Ovary (tissue), 9 donors: ENCODE data around the gene NME2. TPM values are rescaled to one million over a fixed set of nuclear protein-coding genes. Genes with fewer than 3 reads are reported as not detected.

Experiments
- DNase-seq, 5 donors: peaks; one replicate each; pipeline ENCODE4 v3.0.0-alpha.2; 2019 to 2020
- H3K27ac ChIP-seq, 2 donors: fragments of 200-600 bp; one replicate each; pipeline versions ENCODE4 v1.5.1 to v1.8.0; 2019 to 2022
- H3K27me3 ChIP-seq: fragments of 200-600 bp; one replicate; pipeline ENCODE4 v1.8.0; 2022
- H3K36me3 ChIP-seq: fragments of 200-600 bp; sonication (generic); one replicate; pipeline ENCODE4 v1.5.1; 2019
- H3K4me1 ChIP-seq: one replicate; pipeline ENCODE4 v1.8.1; 2013; ENCODE audit warnings: mild to moderate bottlenecking, moderate library complexity; ENCODE audit not compliant: insufficient read depth
- H3K4me3 ChIP-seq: fragments of 200-600 bp; sonication (generic); one replicate; pipeline ENCODE4 v1.5.1; 2017
- H3K9me3 ChIP-seq, 2 donors: fragments of 200-600 bp in 1 of 2; sonication (generic) in 1 of 2; one replicate each; pipeline versions ENCODE4 v1.5.1 to v1.8.1; 2013 to 2019; ENCODE audit warnings: mild to moderate bottlenecking in 1 of 2, moderate library complexity in 1 of 2
- CTCF ChIP-seq, 3 donors: fragments of 450-650 bp in 2 of 3; fragments of 200-600 bp in 1 of 3; IDR thresholded peaks; one replicate each; pipeline versions ENCODE4 v1.5.1 to v1.8.0; 2016 to 2022; ENCODE audit warnings: antibody characterized with exemption in 3 of 3, mild to moderate bottlenecking in 1 of 3
- EP300 ChIP-seq: sonication (generic); formaldehyde crosslinking; IDR thresholded peaks from one replicate; pipeline ENCODE4 v1.6.1; 2017; ENCODE audit warnings: antibody characterized with exemption
- POLR2A ChIP-seq: fragments of 450-650 bp; IDR thresholded peaks from one replicate; pipeline ENCODE4 v1.6.1; 2017; ENCODE audit warnings: antibody characterized with exemption, mild to moderate bottlenecking, moderate library complexity
- WGBS, 3 donors: extraction: QIAGEN DNeasy Blood & Tissue Kit in 1 of 3; methylation state at CpG; one replicate each; pipeline versions ENCODE4 v1.1.5 to v1.1.7; 2013 to 2017; 5-methylcytosine and 5-hydroxymethylcytosine counted together
- intact Hi-C, 4 donors: fragments of 100-400 bp; cut with DNase I; formaldehyde crosslinking; loops; one replicate each; pipeline versions ENCODE4 v1.11.0 to v1.15.1; 2022 to 2023
- polyA plus RNA-seq, 2 donors: library from polyadenylated mRNA; stranded (reverse); fragments of 200-250 nt in 1 of 2; fragments of 350-450 nt in 1 of 2; fragmentation: Illumina TruSeq in 1 of 2; extraction: RNeasy Lipid Tissue Mini Kit (QIAGEN cat#74804) in 1 of 2; gene quantifications; one replicate each; pipeline ENCODE4 v1.2.3, GENCODE V29; 2013 to 2014
- total RNA-seq, 7 donors: library from RNA; depleted of rRNA in 2 of 7; stranded (reverse); fragments of >200 nt in 2 of 7; fragmentation: NEBNext Ultra II Directional in 3 of 7; extraction: Animal tissue kit (Norgen Biotek cat#: 25700) in 3 of 7; gene quantifications; one replicate each; pipeline versions ENCODE4 v1.1.0 to v1.2.4, GENCODE V29; 2016 to 2023
- donor health status: DM: no; HTN: no; CAD: no; lungs with moderate emphysema.
- donor health status: DM: no; HTN: no; CAD: no.
- donor health status: Bipolar disorder and iron deficiency.
- donor health status: DM: yes; HTN: yes; CAD: no.
- donor health status: DM: no; HTN: no; CAD: no.
- donor health status: DM: yes; HTN: yes; CAD: no.

NME2 gene
- total and polyA plus RNA-seq, 9 donors: 376 to 717 (median 502) TPM

- WGBS, 3 donors: 96 to 97% (median 96%) methylated on average over 1 of the region's 1 CpG
These were observed 51.7 kb downstream of the NME2 start for GRCh38 chr17:51217946-51218345.

GRCh38 chr17:51221322-51221721, 55.1 kb downstream of the NME2 start:
- WGBS, 3 donors: 76 to 86% (median 82%) methylated on average over 4 of the region's 4 CpGs
- intact Hi-C loops: no loop called here
- Histone ChIP-seq H3K36me3 (no peaks in the 10 kb centered on the region), H3K4me3 (no peak overlapping the region), H3K9me3 (no peaks in the 10 kb centered on the region), H3K27me3 (no peaks in the 10 kb centered on the region), H3K4me1 (peaks cover 3% of the 10 kb centered on the region), H3K27ac (no peak overlapping the region)
- TF ChIP-seq CTCF (IDR thresholded peaks at IDR 0.05) (no peak), POLR2A (no peak), EP300 (no peak)
- no peak for DNase-seq

More at GRCh38 chr17:51217946-51218345, 51.7 kb downstream of the NME2 start:
- Histone ChIP-seq H3K27me3 (no peaks in the 10 kb centered on the region), H3K27ac (no peak overlapping the region), H3K4me3 (no peak overlapping the region), H3K36me3 (no peaks in the 10 kb centered on the region), H3K4me1 (no peaks in the 10 kb centered on the region), H3K9me3 (no peaks in the 10 kb centered on the region)
- TF ChIP-seq EP300 (no peak), CTCF (IDR thresholded peaks at IDR 0.05) (no peak)
- no peak for DNase-seq
- intact Hi-C loops: no loop called here

Other genes starting within 250 kb of the NME2 start
- gene SPAG9, start 45.5 kb upstream of the NME2 start, total RNA-seq: 100 to 1,000 TPM in 2 of 7 donors, 10 to 100 TPM in 5; 63.4 to 103 (median 89.5) TPM
- gene SPAG9, start 45.5 kb upstream of the NME2 start, polyA plus RNA-seq: 10 to 100 TPM; 28.8 to 69.6 TPM
- gene NME1, start 12.9 kb upstream of the NME2 start, total RNA-seq: 10 to 100 TPM; 17.0 to 83.8 (median 50.5) TPM
- 10 to 100 TPM; 27.2 to 58.5 TPM for gene NME1, start 12.9 kb upstream of the NME2 start, polyA plus RNA-seq
- gene MBTD1, start 93.6 kb downstream of the NME2 start, total RNA-seq: 10 to 100 TPM; 13.7 to 28.4 (median 17.0) TPM
- gene MBTD1, start 93.6 kb downstream of the NME2 start, polyA plus RNA-seq: 10 to 100 TPM; 10.4 to 11.8 TPM
- gene UTP18, start 94.1 kb downstream of the NME2 start, total RNA-seq: 10 to 100 TPM; 25.6 to 41.6 (median 34.7) TPM
- gene UTP18, start 94.1 kb downstream of the NME2 start, polyA plus RNA-seq: 10 to 100 TPM; 27.8 to 28.4 TPM